HG03280 (cell line): Measurements from ENCODE around the gene ZBED5.
A peak's percentile ranks its signal among the peaks of the same experiment; 100 is the strongest.
"Not testable (repeated sequence)": the region's sequence is repeated elsewhere in the genome, so short reads cannot be mapped to it uniquely, and the experiment has no call there.

Experiments
- ATAC-seq: cut with Tn5 transposase; IDR thresholded peaks from one replicate; pipeline ENCODE4 v1.9.1; 2021; ENCODE audit warnings: mild to moderate bottlenecking, moderate library complexity; ENCODE audit not compliant: unreplicated experiment

The ZBED5 gene

DNA sequence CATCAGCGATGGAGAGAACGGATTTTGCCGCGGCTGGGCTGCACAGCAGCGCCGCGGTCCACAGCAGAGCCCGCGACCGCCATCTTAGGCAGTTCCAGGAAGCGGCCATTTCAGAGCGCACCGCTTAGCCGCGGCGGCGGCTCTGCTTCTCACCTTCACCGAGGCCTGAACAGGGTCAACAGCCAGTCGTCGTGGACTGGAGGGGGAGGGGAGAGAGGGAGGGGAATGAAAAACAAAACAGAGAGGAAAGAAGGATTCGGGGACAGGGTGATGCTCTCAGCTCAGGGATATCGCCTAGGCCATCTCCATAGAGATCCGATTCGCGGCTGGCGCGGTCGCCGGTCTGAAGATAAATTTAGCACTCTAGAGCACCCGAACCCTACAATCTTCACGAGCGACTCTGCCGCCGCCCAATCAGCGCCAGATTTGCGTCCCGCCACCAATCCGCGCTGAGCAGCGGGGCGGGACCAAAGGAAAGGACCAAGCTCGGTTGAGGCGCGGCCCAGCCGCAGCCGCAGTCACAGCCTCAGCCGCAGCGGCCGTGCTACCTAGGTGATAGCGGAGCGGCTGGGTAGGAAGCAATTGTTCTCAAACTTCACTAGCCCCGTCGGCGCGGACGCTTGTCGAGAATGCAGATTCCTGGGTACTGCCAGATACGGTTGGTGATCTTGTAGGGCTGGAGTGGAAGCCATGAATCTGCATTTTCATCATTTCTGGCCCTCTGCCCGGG lies at the start of gene ZBED5:
TSS of gene ZBED5 (minus strand) at position 345 of the 730 bp plus-strand sequence. CDS start 3,108 bp downstream, outside the sequence.
- peak; percentile 96 for ATAC-seq

DNA sequence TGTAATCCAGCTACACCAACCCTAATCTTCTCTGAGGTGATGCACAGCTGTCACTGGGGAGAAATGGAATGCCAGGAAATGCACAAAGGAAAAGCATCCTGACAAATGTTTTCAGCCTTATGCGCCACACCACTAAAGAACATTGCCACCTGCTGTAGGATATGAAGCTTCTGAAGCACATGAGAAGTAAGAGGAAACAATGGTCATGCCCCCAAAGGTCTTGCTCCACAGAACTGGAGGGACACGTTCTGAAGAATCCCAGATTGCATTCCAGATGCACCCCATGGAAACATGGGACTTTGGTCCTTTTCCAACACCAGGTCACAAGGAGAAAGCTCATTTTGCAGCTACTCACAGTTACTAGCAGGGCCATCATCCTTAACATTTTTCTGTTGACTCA lies 48.7 kb upstream of the ZBED5 start:
- ATAC-seq = no peak

DNA sequence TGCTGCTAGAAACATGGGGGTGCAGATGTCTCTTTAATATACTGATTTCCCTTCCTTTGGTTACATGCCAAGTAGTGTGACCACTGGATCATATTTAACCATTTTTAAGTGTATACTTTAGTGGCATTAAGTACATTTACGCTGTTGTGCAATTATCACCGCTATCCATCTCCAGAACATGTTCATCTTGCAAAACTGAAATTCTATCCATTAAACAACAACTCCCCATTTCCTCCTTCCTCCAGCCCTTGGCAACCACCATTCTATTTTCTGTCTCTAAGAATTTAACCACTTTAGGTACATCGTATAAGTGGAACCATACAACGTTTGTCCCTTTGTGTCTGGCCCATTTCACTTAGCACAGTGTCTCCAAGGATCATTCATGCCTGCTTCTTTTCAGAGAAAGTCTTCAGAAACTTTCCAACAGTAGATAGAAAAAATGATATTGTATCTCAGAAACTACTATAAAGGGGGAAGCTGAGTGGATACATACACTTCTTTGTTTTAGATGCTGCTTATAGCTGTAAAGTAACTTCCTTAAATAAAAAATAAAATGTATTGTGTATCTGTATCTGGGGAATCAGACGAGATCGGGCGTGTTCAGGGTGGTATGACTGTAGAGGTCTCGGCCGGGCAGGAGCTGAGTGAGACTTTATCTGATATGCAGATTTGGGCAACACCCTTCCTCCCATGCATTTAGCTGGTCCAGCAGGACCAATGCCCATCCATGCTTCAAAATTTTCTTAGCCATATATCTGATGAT lies 44.6 kb upstream of the ZBED5 start:
- no peak for ATAC-seq

DNA sequence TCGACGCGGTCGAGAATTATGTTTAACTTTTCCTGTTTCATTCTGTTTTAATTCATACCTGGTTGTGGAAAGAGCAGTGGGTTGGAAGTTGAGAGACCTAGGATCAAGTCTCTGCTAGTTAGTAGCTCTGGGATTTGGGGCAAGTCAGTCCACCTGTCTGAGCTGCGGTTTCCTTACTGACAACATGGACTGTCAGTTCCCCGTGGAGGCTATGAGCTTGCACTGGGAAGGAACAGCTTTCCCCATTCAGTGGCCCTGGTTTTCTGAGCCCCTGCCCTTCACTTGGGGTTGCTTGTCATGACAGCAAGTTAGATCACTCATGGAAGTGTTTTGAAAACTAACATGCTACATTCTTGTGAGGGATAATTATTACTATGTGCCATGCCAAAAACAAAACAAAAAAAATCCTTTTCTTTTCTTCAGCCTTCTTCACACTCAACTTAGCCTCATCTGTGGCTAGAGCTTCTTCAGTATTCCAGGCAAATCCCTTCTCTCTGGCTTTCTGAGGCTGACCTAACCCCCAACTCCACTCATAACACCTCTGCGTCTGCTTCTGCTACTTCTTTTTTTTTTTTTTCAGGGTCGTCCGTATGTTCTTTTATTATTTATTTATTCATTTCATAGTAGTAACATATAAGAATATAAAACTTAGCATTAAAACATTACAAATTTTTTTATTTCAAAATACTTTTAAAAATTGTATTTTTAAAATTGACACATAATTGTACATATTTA lies 43.0 kb upstream of the ZBED5 start:
- no peak for ATAC-seq

DNA sequence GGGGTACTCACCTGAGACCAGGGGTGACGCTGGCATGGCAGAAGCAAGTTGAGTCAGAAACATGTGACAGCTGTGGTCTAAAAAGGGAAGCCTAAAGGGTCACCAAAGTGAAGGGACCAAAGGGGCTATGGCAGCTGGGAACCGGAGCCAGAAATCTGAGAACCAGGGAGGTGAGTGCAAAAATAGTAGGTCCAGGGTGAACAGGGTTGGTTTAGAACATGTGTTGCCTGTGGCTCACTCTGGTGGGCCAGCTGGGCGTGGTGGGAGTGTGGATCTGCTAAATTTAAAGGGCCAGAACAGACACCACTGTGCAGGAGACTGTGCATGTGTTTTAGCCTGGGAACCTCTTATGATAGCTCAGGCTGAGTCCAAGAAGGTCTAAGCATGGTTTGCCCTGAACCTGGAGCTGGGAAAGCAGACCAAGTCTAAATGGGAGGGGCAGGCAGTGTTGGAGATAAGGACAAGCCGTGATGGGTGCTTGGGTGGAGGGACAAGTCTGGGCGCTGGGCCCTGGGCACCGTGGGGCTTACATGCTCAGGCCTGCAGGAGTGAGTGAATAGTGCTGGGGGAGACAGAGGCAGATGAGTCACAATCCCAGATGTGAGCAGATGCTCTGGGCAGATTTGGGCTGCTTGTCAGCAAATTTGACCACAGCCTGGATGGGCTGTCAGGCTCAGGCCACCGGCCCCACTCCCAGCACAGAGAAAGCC lies 41.4 kb upstream of the ZBED5 start:
- ATAC-seq = no peak

DNA sequence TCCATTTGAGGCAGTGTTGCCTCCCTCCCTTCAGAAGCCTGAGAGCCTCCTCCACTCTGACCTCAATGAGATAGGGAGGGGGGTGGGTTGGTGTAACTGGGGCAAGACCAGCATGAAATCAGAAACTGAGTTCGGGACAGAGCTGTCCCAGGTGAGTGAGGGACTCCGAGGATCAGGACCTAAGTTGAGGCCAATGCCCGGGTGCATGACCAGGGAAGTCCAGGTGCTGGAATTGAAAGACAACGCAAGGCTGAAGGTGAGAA lies 40.8 kb upstream of the ZBED5 start:
- no peak for ATAC-seq

DNA sequence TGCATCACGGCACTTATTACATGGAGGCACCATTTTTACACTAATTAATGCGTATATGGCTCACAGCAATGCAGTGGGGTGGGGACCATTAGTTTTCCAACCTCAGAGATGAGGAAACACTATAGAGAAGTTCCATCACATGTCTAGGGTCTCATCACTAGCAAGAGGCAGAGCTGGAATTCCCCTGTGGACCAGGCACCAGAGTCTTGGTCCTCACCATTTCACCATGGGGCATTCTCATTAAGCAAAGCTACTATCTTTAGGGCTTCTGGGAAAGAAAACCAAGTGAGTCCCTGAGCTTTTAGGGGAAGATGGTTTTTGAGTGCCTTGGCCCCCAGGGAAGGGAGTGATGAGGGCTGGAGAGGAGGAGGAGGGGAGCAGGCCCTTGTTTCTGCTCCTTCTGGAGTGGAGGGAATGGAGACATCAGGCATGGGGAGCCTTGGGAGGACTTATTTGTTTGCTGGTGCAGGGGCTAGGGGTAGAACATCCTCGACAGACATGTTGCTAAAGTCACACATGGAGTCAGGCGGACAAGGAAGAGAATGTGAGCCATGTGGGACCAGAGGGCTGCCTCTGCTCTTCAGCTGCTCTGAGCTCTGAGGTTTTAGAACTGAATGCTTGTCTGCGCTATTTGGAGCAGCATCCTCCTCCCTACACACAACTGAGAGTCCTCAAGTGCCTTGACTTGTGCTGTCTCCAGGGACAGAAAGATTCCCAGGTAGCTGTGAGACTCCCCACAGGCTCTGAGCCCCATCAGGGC lies 40.3 kb upstream of the ZBED5 start:
- ATAC-seq = no peak

DNA sequence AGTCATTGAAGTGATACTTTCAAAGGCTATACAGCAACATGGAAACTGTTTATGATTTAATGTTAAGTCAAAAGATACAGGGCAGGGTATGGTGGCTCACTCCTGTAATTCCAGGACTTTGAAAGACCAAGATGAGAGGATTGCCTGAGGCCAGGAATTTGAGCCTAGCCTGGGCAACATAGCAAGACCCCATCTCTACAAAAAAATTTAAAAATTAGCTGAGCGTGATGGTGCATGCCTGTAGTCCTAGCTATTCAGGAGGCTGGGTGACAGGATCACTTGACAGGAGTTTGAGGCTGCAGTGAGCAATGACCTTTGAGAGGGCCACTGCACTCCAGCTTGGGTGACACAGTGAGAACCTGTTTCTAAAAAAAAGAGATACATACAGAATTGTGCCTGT lies 39.3 kb upstream of the ZBED5 start:
- no peak for ATAC-seq

DNA sequence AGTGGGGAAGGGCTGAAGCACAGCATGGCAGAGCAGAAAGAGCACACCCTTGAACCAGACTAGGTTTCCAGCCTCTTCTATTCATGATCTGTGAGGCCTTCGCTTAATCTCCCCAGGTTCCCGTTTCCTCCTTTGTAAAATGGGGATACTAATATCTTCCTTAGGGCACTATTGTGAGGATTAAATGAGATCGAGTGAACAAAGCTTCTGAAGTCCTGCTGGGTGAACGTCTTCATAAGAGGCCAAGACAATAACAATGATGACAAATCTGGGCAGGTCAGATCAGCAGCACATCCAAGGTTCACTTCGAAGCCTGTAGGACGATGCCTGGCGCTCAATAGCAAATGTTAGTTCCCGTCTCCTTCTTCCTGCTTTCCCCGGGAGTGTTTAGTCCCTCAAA lies 38.6 kb upstream of the ZBED5 start:
- no peak for ATAC-seq

DNA sequence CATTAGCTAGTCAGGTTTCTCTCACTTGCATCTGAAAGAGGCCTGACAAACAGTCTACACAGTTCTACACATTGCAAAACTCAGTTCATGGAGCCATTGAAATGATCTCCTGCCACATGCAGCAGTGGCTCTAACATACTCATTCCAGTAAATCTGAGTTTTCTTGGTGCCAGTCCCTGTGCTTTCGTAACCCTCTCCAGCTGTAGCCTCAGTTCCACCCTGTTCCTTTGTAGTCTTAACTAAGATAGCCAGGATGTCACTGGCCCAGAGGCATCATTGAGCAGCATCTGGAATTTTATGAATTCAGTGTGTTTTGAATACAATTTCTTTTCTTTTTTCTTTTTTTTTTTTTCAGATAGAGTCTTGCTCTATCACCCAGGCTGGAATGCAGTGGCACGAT lies 37.4 kb upstream of the ZBED5 start:
- ATAC-seq = no peak

DNA sequence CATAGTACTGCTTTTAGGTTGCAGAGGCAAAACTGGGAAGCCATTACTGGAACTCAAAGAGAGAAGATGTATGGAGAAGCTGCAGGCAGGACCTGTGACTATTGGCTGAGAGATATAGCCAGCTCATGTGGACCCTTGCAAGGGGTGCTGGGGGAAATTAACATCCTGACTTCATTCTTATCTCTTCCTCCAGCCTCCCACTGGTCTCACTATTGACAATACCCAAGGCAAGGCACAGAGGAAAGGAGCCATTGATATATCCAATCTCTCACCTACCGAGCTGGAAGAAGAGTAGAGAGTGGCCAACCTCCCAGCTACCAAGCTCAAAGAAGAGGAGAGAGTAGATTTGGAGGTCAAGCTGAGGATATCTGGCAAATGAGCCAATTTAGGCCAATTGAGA lies 36.8 kb upstream of the ZBED5 start:
- no peak for ATAC-seq

DNA sequence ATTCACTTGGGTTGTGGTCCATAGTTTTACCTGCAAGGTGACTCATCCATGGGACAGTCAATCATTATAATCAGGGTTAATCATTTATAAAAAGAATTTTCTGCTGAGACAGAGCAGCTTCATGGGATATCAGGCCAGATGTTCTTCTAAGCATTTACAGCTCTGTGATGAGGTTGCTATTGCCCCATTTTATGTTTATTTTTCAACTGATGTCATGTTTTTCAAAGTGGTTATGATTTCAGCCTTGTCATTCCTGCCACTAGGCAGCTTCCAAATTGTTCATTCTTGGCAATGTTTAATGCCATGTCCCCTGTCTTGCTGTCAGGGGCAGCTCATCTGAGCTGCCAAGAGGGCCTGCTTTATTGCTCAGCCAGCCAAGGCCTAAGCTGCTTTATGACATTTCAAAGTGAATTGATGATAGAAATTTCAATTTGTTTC lies 35.9 kb upstream of the ZBED5 start:
- no peak for ATAC-seq

DNA sequence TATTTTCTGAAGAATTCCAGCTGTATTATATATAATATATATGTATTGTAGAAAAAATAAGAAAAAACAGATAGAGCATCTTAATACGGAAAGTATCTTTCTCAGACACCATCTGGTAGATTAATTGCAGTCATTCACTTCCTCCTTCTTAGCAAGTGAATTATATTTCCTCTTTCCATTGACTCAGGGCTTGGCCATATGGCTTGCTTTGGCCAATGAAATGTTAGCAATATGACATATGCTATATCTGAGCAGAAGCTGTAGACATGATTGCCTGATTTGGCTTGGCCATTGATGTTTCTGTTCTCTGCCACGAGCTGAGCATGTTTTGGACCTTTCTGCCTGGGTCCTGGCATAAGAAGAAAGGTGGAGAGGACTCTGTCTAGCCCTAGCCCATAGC lies 34.4 kb upstream of the ZBED5 start:
- ATAC-seq = no peak

DNA sequence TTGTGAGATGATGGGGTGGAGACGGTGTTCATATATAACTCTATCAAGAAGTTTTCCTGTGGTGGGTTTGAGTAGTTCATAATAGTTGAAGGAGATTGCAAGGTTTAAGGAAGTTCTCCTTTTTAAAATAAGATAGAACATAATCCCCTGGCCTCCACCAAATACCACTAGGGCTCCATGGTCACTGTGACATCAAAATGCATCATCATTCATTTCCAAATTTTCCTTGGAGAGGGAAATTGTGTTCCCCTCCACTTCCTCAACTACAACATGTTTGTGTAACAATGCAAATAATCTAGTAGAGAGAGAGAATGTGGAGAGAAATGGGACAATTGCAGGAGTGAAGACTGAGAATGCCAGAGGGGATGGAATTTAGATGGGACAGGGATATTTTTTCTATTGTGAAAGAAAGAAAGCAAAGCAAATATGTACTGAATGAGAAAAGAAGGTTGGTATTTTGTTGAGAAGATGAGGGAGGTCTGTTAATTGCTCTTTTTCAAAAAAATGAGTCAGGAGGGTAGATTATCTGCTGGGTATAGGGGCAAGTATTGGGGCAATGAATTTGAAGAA lies 33.4 kb upstream of the ZBED5 start:
- no peak for ATAC-seq

DNA sequence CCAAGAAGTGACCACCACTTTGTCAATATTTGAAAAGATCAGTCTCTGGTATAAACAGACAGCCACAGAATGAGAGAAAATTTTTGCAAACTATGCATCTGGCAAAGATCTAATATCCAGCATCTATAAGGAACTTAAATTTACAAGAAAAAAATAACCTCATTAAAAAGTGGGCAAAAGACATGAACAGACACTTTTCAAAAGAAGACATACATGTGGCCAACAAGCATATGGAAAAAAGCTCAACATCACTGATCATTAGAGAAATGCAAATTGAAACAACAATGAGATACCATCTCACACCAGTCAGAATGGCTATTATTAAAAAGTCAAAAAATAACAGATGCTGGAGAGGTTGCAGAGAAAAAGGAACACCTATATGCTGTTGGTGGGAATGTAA lies 32.2 kb upstream of the ZBED5 start:
- not testable (repeated sequence) for ATAC-seq

DNA sequence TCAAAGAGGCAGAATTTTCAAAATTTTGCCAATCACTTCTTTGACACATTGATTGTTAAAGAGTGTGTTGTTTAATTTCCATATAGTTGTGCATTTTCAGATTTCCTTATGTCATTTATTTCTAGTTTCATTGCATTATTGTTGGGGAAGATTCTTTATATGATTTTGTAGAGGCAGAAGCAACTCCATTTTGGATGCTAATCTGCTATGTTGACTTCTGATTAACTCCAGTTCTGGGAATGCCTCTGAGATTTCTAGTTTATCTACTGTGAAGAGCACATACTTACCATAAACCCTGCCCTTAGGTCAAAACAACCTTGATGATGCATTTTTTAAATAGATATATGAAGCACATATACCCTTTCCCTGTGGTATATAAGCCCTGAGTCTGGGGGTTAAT lies 29.5 kb upstream of the ZBED5 start:
- no peak for ATAC-seq

DNA sequence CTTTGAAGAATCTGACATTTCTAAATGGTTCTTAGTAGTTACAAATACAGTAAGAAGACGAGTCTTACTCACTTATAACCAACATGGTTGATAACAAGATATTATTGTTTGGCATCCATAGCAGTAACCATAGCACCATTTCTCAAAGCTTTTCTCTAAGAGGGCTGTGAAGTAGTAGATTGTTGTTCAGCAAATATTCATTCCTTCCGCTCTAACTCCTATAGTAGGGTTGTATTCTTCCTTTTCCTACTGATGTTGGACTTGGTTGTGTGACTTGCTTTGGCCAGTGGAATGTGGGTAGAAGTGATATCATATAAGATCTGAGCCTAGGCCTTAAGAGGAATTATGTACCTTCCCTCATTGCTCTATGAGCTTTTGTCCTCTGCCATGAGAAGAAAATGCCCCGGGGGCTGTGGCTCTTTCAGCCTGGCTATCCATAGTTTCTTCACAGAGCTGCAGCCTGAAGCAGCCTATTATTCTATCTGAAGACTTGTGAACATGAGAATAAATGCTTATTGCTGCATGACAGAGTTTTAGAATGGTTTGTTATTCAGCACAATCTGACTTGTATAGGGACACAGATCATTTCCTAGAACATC lies 28.9 kb upstream of the ZBED5 start:
- ATAC-seq = no peak

DNA sequence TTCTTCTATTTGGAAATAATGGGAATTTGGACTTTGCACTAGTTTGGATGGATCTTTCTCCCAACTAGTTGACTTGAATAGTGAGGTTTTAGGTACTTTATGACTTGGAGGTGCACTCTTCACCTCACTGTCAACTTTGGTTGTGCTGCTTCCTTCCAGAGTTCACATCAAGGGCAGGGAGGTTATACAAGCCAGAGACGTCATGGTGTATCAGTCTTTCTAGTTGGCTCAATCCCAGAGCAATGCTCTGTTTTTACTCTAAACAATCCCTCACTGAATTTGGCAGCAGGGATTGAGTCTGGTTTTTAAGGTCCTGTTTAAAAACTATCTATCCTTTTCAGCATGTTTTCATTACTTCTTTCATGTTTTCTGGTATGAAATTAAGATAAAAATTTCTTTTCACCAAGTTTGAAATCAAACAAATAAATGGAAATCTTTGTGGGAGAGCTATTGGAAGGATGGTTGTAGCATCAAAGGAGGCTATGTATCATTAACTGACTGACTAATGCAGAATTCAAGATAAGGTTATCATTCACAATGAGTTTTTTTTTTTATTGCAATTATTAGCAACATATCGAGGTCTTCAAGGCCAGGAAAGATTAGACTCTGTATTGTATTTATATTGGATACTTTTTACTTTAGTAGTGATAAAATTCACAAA lies 28.0 kb upstream of the ZBED5 start:
- ATAC-seq = no peak

DNA sequence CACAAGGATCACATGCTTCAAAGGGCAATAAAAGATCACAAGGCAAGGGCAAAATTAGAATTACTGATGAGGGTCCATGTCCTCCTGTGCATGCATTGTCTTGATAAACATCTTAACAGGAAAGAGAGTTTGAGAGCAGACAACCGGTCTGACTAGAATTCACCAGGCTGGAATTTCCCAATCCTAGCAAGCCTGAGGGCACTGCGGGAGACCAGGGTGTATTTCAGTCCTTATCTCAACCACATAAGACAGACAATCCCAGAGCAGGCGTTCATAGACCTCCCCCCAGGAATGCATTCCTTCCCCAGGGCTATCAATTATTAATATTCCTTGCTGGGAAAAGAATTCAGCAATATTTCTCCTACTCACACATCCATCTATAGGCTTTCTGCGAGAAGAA lies 26.4 kb upstream of the ZBED5 start:
- not testable (repeated sequence) for ATAC-seq
